Spleen (tissue), 11 donors: ENCODE measurements around the gene ISOC2. TPM values are rescaled to one million over a fixed set of nuclear protein-coding genes. Genes with fewer than 3 reads are reported as not detected.

ENCODE experiments used
- DNase-seq: peaks from one replicate; pipeline ENCODE4 v3.0.0-alpha.2; 2020
- H3K27ac ChIP-seq, 8 donors: fragments of 200-600 bp; sonication (generic) in 7 of 8; 1 replicate in 4 of 8; 2 replicates in 4 of 8; pipeline versions ENCODE4 v1.5.0 to v1.8.0; 2016 to 2021; ENCODE audit warnings: inconsistent platforms in 4 of 8, mild to moderate bottlenecking in 4 of 8, moderate library complexity in 1 of 8
- H3K27me3 ChIP-seq, 7 donors: fragments of 200-600 bp; sonication (generic) in 6 of 7; replicated peaks in 1 of 7; 1 replicate in 4 of 7; 2 replicates in 3 of 7; pipeline versions ENCODE4 v1.5.0 to v1.8.0; 2016 to 2021; ENCODE audit warnings: inconsistent platforms in 3 of 7, mild to moderate bottlenecking in 1 of 7
- H3K36me3 ChIP-seq, 6 donors: fragments of 200-600 bp; sonication (generic) in 5 of 6; 1 replicate in 4 of 6; 2 replicates in 2 of 6; pipeline versions ENCODE4 v1.5.0 to v1.8.0; 2016 to 2021; ENCODE audit warnings: inconsistent platforms in 2 of 6
- H3K4me1 ChIP-seq, 6 donors: fragments of 200-600 bp; sonication (generic) in 5 of 6; 1 replicate in 3 of 6; 2 replicates in 3 of 6; pipeline versions ENCODE4 v1.5.0 to v1.8.0; 2016 to 2021; ENCODE audit warnings: inconsistent platforms in 3 of 6
- H3K4me3 ChIP-seq, 8 donors: fragments of 200-600 bp; sonication (generic) in 7 of 8; 1 replicate in 4 of 8; 2 replicates in 4 of 8; pipeline versions ENCODE4 v1.5.0 to v1.8.0; 2016 to 2021; ENCODE audit warnings: inconsistent platforms in 4 of 8, mild to moderate bottlenecking in 4 of 8, moderate library complexity in 2 of 8
- H3K9me3 ChIP-seq, 8 donors: fragments of 200-600 bp; sonication (generic) in 7 of 8; 1 replicate in 4 of 8; 2 replicates in 4 of 8; pipeline versions ENCODE4 v1.5.0 to v1.8.0; 2016 to 2021; ENCODE audit warnings: inconsistent platforms in 4 of 8
- CTCF ChIP-seq, 11 experiments: fragments of 200-600 bp in 7 of 11; fragments of 450-650 bp in 4 of 11; sonication (generic) in 4 of 11; IDR thresholded peaks in 8 of 11; conservative IDR thresholded peaks in 3 of 11; 1 replicate in 7 of 11; 2 replicates in 4 of 11; pipeline versions ENCODE4 v1.4.0 to v1.8.0; 2016 to 2021; ENCODE audit warnings: antibody characterized with exemption in 11 of 11, inconsistent platforms in 4 of 11, mild to moderate bottlenecking in 1 of 11
- POLR2A ChIP-seq, 3 donors: fragments of 450-650 bp; IDR thresholded peaks; one replicate each; pipeline ENCODE4 v1.5.1; 2017; ENCODE audit warnings: antibody characterized with exemption in 3 of 3, mild to moderate bottlenecking in 1 of 3
- POLR2AphosphoS5 ChIP-seq, 3 donors: sonication (generic); formaldehyde crosslinking; IDR thresholded peaks; one replicate each; pipeline ENCODE4 v1.5.1; 2017; ENCODE audit warnings: antibody characterized with exemption in 3 of 3
- WGBS, 5 donors: extraction: QIAGEN DNeasy Blood & Tissue Kit in 3 of 5; methylation state at CpG; one replicate each; pipeline versions ENCODE4 v1.1.5 to v1.1.7; 2013 to 2018; 5-methylcytosine and 5-hydroxymethylcytosine counted together
- intact Hi-C: fragments of 100-400 bp; cut with DNase I; formaldehyde crosslinking; loops from one replicate; pipeline ENCODE4 v1.15.0; 2023; ENCODE audit warnings: low total_unique reads
- polyA plus RNA-seq, 3 donors: library from polyadenylated mRNA; stranded (reverse); fragments of 200-250 nt; gene quantifications; one replicate each; pipeline ENCODE4 v1.2.1, GENCODE V29; 2013
- total RNA-seq, 7 donors: library from RNA; depleted of rRNA in 3 of 7; stranded (reverse); fragments of >200 nt in 3 of 7; fragmentation: NEBNext Ultra II Directional in 4 of 7; extraction: Animal tissue kit (Norgen Biotek cat#: 25700) in 4 of 7; gene quantifications; one replicate each; pipeline versions ENCODE4 v1.1.0 to v1.2.1, GENCODE V29; 2016 to 2021
- donor health status: healthy with polysubstance abuse.
- donor health status: DM: no; HTN: no; CAD: no; lungs with moderate emphysema.
- donor health status: DM: no; HTN: no; CAD: no.
- donor health status: Bipolar disorder and iron deficiency.
- donor health status: healthy.
- donor health status: DM: no; HTN: no; CAD: no.
- donor health status: DM: yes; HTN: yes; CAD: no.

ISOC2 gene
- total and polyA plus RNA-seq, 10 donors = 38.6 to 98.7 (median 55.3) TPM

- DNase-seq = peak; percentile 72
- Histone ChIP-seq H3K4me1 (peaks cover 12 to 61% (median 41%) of the 10 kb centered on the region in 6 donors), H3K27ac (peak overlapping the region in 3 of 8 donors; percentile 66 to 87 (median 82)), H3K4me3 (peak overlapping the region in 6 of 8 donors; percentile 49 to 78 (median 54)), H3K36me3 (peaks cover 0 to 41% (median 25%) of the 10 kb centered on the region in 6 donors), H3K9me3 (no peaks in the 10 kb centered on the region), H3K27me3 (peaks cover 0 to 16% (median 0%) of the 10 kb centered on the region in 7 donors)
- no peak for TF ChIP-seq POLR2AphosphoS5 (IDR thresholded peaks at IDR 0.05)
- TF ChIP-seq POLR2A (IDR thresholded peaks at IDR 0.05) = no peak
- TF ChIP-seq CTCF (IDR thresholded peaks at IDR 0.05 in 8 of 11, conservative IDR thresholded peaks at IDR 0.05 in 3 of 11) = no peak
- intact Hi-C loops = no loop called here
- WGBS, 5 donors = 82 to 94% (median 85%) methylated on average over 20 to 46 of the region's 46 CpGs
Observed at GRCh38 chr19:55483706-55484592, 22.5 kb upstream of the ISOC2 start.

- Histone ChIP-seq H3K4me1 (peaks cover 14 to 69% (median 46%) of the 10 kb centered on the region in 6 donors), H3K27ac (no peak overlapping the region), H3K27me3 (peaks cover 0 to 15% (median 0%) of the 10 kb centered on the region in 7 donors), H3K36me3 (peaks cover 0 to 41% (median 25%) of the 10 kb centered on the region in 6 donors), H3K9me3 (no peaks in the 10 kb centered on the region), H3K4me3 (no peak overlapping the region)
- DNase-seq = peak; percentile 72
- TF ChIP-seq POLR2AphosphoS5 (IDR thresholded peaks at IDR 0.05) (no peak), CTCF (IDR thresholded peaks at IDR 0.05 in 8 of 11, conservative IDR thresholded peaks at IDR 0.05 in 3 of 11) (no peak), POLR2A (IDR thresholded peaks at IDR 0.05) (no peak)
- intact Hi-C loops = no loop called here
- WGBS, 5 donors = 94 to 95% (median 95%) methylated on average over 41 to 47 of the region's 47 CpGs
Observed at GRCh38 chr19:55482967-55483705, 21.7 kb upstream of the ISOC2 start.

- H3K36me3 ChIP-seq = peaks cover 0 to 41% (median 25%) of the 10 kb centered on the region in 6 donors
- no peaks in the 10 kb centered on the region for H3K9me3 ChIP-seq
- TF ChIP-seq POLR2AphosphoS5 (IDR thresholded peaks at IDR 0.05) (no peak), POLR2A (IDR thresholded peaks at IDR 0.05) (no peak), CTCF (IDR thresholded peaks at IDR 0.05 in 8 of 11, conservative IDR thresholded peaks at IDR 0.05 in 3 of 11) (no peak)
- H3K27ac ChIP-seq = no peak overlapping the region
- no peak for DNase-seq
- H3K4me1 ChIP-seq = peaks cover 15 to 69% (median 48%) of the 10 kb centered on the region in 6 donors
- H3K4me3 ChIP-seq = no peak overlapping the region
- intact Hi-C loops = no loop called here
- peaks cover 0 to 15% (median 0%) of the 10 kb centered on the region in 7 donors for H3K27me3 ChIP-seq
- 88 to 94% (median 93%) methylated on average over 28 to 83 of the region's 83 CpGs for WGBS, 5 donors
Observed at GRCh38 chr19:55482156-55482961, 20.9 kb upstream of the ISOC2 start.
